ENCODE measurements around the gene CORO7. TPM values are rescaled to one million over a fixed set of nuclear protein-coding genes. Genes with fewer than 3 reads are reported as not detected.

CORO7 gene
- total RNA-seq, 4 donors from 2014 or later, result 17.9 to 53.7 (median 29.7) TPM

- 89% methylated on average over 4 of the region's 4 CpGs for WGBS, 2 donors
- Histone ChIP-seq H3K4me1 (peaks cover 9 to 17% of the 10 kb centered on the region in 2 donors), H3K9me3 (no peaks in the 10 kb centered on the region), H3K4me3 (replicated peaks in 1 of 3) (no peak overlapping the region), H3K27me3 (no peaks in the 10 kb centered on the region), H3K36me3 (no peaks in the 10 kb centered on the region), H3K27ac (no peak overlapping the region)
- no peak for DNase-seq
- TF ChIP-seq CTCF (IDR thresholded peaks at IDR 0.05) (no peak), POLR2A (IDR thresholded peaks at IDR 0.05) (no peak)
- intact Hi-C loops (cut with DNase I), result no loop called here
These were observed 62.7 kb downstream of the CORO7 start for GRCh38 chr16:4353675-4354074.

GRCh38 chr16:4352843-4353242 is 63.6 kb downstream of the CORO7 start:
- no peak for DNase-seq
- Histone ChIP-seq H3K27ac (no peak overlapping the region), H3K27me3 (no peaks in the 10 kb centered on the region), H3K4me1 (peaks cover 9 to 17% of the 10 kb centered on the region in 2 donors), H3K4me3 (replicated peaks in 1 of 3) (no peak overlapping the region), H3K36me3 (no peaks in the 10 kb centered on the region), H3K9me3 (no peaks in the 10 kb centered on the region)
- intact Hi-C loops (cut with DNase I), result no loop called here
- TF ChIP-seq CTCF (IDR thresholded peaks at IDR 0.05), result no peak
- no peak for TF ChIP-seq POLR2A (IDR thresholded peaks at IDR 0.05)
- 85 to 90% methylated on average over 5 of the region's 5 CpGs for WGBS, 2 donors

- H3K27ac ChIP-seq, result no peak overlapping the region
- TF ChIP-seq CTCF (IDR thresholded peaks at IDR 0.05), result no peak
- H3K4me3 ChIP-seq (replicated peaks in 1 of 3), result no peak overlapping the region
- H3K4me1 ChIP-seq, result peaks cover 9 to 17% of the 10 kb centered on the region in 2 donors
- 81 to 82% methylated on average over 7 of the region's 7 CpGs for WGBS, 2 donors
- DNase-seq, result no peak
- H3K36me3 ChIP-seq, result no peaks in the 10 kb centered on the region
- H3K9me3 ChIP-seq, result no peaks in the 10 kb centered on the region
- no peaks in the 10 kb centered on the region for H3K27me3 ChIP-seq
- intact Hi-C loops (cut with DNase I), result no loop called here
These were observed 64.5 kb downstream of the CORO7 start for GRCh38 chr16:4351880-4352279.

GRCh38 chr16:4350787-4351659 is 65.4 kb downstream of the CORO7 start, which contains the start of gene PAM16:
TSS of gene PAM16 (minus strand) at chr16:4351321. CDS start at chr16:4351234, 87 bp downstream.
- H3K27ac ChIP-seq, result peak within 1 kb of the TSS in 2 of 3 donors; percentile 43 to 69
- peak within 1 kb of the TSS; percentile 14 to 88 (median 68) for H3K4me3 ChIP-seq (replicated peaks in 1 of 3)
- H3K36me3 ChIP-seq, result no peaks in the 10 kb centered on the region
- H3K9me3 ChIP-seq, result no peaks in the 10 kb centered on the region
- no peaks in the 10 kb centered on the region for H3K27me3 ChIP-seq
- WGBS, 2 donors, result 0% methylated on average over 12 to 13 of the region's 81 CpGs
- DNase-seq, result peak; percentile 98
- TF ChIP-seq CTCF (IDR thresholded peaks at IDR 0.05) (no peak), POLR2A (IDR thresholded peaks at IDR 0.05) (peak in 1 of 2 donors; percentile 47)
- intact Hi-C loops (cut with DNase I), result no loop called here
- peaks cover 9 to 17% of the 10 kb centered on the region in 2 donors for H3K4me1 ChIP-seq

GRCh38 chr16:4350365-4350786 is 66.0 kb downstream of the CORO7 start:
- peak overlapping the region in 2 of 3 donors; percentile 43 to 69 for H3K27ac ChIP-seq
- H3K4me3 ChIP-seq (replicated peaks in 1 of 3), result peak overlapping the region; percentile 14 to 88 (median 68)
- intact Hi-C loops (cut with DNase I), result no loop called here
- H3K27me3 ChIP-seq, result no peaks in the 10 kb centered on the region
- 38 to 39% methylated on average over 19 to 21 of the region's 24 CpGs for WGBS, 2 donors
- no peaks in the 10 kb centered on the region for H3K36me3 ChIP-seq
- TF ChIP-seq CTCF (IDR thresholded peaks at IDR 0.05), result no peak
- no peak for TF ChIP-seq POLR2A (IDR thresholded peaks at IDR 0.05)
- H3K9me3 ChIP-seq, result no peaks in the 10 kb centered on the region
- peaks cover 9 to 19% of the 10 kb centered on the region in 2 donors for H3K4me1 ChIP-seq
- no peak for DNase-seq
